ENCODE measurements around the gene TRIM61.
"Not testable (repeated sequence)": the region's sequence is repeated elsewhere in the genome, so short reads cannot be mapped to it uniquely, and the experiment has no call there.

The TRIM61 gene

GRCh38 chr4:164948975-164949374 is 28.5 kb downstream of the TRIM61 start:
- Histone ChIP-seq H3K36me3 (ENCODE audit: insufficient read depth, low read length) (no peaks in the 10 kb centered on the region), H3K4me3 (no peak overlapping the region), H3K9ac (ENCODE audit: insufficient read length) (no peak overlapping the region), H3K27ac (no peak overlapping the region), H3K9me3 (ENCODE audit: low read depth, low read length) (no peaks in the 10 kb centered on the region)
- DNase-seq (ENCODE audit: low read depth, low spot score): no peak
- TF ChIP-seq POLR2AphosphoS5 (IDR thresholded peaks at IDR 0.05; ENCODE audit: borderline replicate concordance, low read depth, low read length) (no peak), EZH2 (IDR thresholded peaks at IDR 0.05) (no peak), FOXP2 (optimal IDR thresholded peaks at IDR 0.05; ENCODE audit: control extremely low read depth, extremely low read length, insufficient read depth) (no peak)

DNA sequence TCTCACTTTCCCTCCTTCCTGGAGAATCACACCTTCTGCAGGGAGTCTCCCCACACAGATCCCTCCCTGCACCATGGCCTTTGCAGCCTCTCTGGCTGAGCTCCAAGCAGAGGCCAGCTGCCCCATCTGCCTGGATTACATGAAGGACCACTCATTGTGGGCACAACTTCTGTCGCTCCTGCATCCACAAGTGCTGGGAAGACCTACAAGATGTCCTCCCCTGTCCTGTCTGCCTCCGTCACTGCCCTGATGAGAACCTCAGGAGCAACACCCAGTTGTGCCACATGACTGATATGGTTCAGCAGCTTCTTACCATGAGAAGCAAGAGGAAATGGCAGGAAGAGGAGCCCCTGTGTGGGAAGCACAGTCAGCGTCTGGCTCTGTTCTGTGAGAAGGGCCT is 29.5 kb downstream of the TRIM61 start:
- not testable (repeated sequence) for H3K27ac ChIP-seq; H3K36me3 ChIP-seq (ENCODE audit: insufficient read depth, low read length); H3K4me3 ChIP-seq; H3K9ac ChIP-seq (ENCODE audit: insufficient read length); DNase-seq (ENCODE audit: low read depth, low spot score); H3K9me3 ChIP-seq (ENCODE audit: low read depth, low read length)

GRCh38 chr4:164946810-164947209 is 30.6 kb downstream of the TRIM61 start:
- no peak overlapping the region for H3K4me3 ChIP-seq
- TF ChIP-seq POLR2AphosphoS5 (IDR thresholded peaks at IDR 0.05; ENCODE audit: borderline replicate concordance, low read depth, low read length): no peak
- no peak for TF ChIP-seq EZH2 (IDR thresholded peaks at IDR 0.05)
- TF ChIP-seq FOXP2 (optimal IDR thresholded peaks at IDR 0.05; ENCODE audit: control extremely low read depth, extremely low read length, insufficient read depth): no peak
- no peaks in the 10 kb centered on the region for H3K9me3 ChIP-seq (ENCODE audit: low read depth, low read length)
- H3K27ac ChIP-seq: no peak overlapping the region
- H3K36me3 ChIP-seq (ENCODE audit: insufficient read depth, low read length): no peaks in the 10 kb centered on the region
- no peak for DNase-seq (ENCODE audit: low read depth, low spot score)
- H3K9ac ChIP-seq (ENCODE audit: insufficient read length): no peak overlapping the region

- H3K27ac ChIP-seq: no peak overlapping the region
- no peaks in the 10 kb centered on the region for H3K9me3 ChIP-seq (ENCODE audit: low read depth, low read length)
- no peaks in the 10 kb centered on the region for H3K36me3 ChIP-seq (ENCODE audit: insufficient read depth, low read length)
- H3K9ac ChIP-seq (ENCODE audit: insufficient read length): no peak overlapping the region
- no peak for DNase-seq (ENCODE audit: low read depth, low spot score)
- TF ChIP-seq FOXP2 (optimal IDR thresholded peaks at IDR 0.05; ENCODE audit: control extremely low read depth, extremely low read length, insufficient read depth): no peak
- TF ChIP-seq EZH2 (IDR thresholded peaks at IDR 0.05): no peak
- no peak for TF ChIP-seq POLR2AphosphoS5 (IDR thresholded peaks at IDR 0.05; ENCODE audit: borderline replicate concordance, low read depth, low read length)
- H3K4me3 ChIP-seq: no peak overlapping the region
Measured at GRCh38 chr4:164945146-164945545, 32.3 kb downstream of the TRIM61 start.

DNA sequence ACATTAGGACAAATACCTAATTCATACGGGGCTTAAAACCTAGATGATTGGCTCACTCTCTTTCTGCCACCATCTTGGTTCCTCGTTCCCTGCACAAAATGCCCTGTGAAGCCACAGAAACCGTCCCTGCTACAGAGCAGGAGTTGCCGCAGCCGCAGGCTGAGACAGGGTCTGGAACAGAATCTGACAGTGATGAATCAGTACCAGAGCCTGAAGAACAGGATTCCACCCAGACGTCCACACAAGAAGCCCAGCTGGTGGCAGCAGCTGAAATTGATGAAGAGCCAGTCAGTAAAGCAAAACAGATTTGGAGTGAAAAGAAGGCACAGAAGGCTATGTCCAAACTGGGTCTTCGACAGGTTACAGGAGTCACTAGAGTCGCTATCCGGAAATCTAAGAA is 34.3 kb downstream of the TRIM61 start:
- TF ChIP-seq POLR2AphosphoS5 (IDR thresholded peaks at IDR 0.05; ENCODE audit: borderline replicate concordance, low read depth, low read length) (no peak), FOXP2 (optimal IDR thresholded peaks at IDR 0.05; ENCODE audit: control extremely low read depth, extremely low read length, insufficient read depth) (no peak), EZH2 (IDR thresholded peaks at IDR 0.05) (no peak)
- Histone ChIP-seq H3K4me3 (no peak overlapping the region), H3K36me3 (ENCODE audit: insufficient read depth, low read length) (no peaks in the 10 kb centered on the region), H3K9me3 (ENCODE audit: low read depth, low read length) (no peaks in the 10 kb centered on the region), H3K9ac (ENCODE audit: insufficient read length) (no peak overlapping the region), H3K27ac (no peak overlapping the region)
- no peak for DNase-seq (ENCODE audit: low read depth, low spot score)

GRCh38 chr4:164937576-164938270 is 39.7 kb downstream of the TRIM61 start:
- Histone ChIP-seq H3K36me3 (ENCODE audit: insufficient read depth, low read length) (no peaks in the 10 kb centered on the region), H3K27ac (peak overlapping the region; percentile 2; the same call in 1 of the 2 replicates), H3K9ac (ENCODE audit: insufficient read length) (peak overlapping the region; percentile 14), H3K9me3 (ENCODE audit: low read depth, low read length) (no peaks in the 10 kb centered on the region), H3K4me3 (no peak overlapping the region)
- DNase-seq (ENCODE audit: low read depth, low spot score): peak; percentile 32
- TF ChIP-seq POLR2AphosphoS5 (IDR thresholded peaks at IDR 0.05; ENCODE audit: borderline replicate concordance, low read depth, low read length): peak; percentile 37; the same call in 1 of the 2 replicates
- TF ChIP-seq EZH2 (IDR thresholded peaks at IDR 0.05): no peak
- no peak for TF ChIP-seq FOXP2 (optimal IDR thresholded peaks at IDR 0.05; ENCODE audit: control extremely low read depth, extremely low read length, insufficient read depth)

GRCh38 chr4:164935865-164936606 is 41.4 kb downstream of the TRIM61 start:
- DNase-seq (ENCODE audit: low read depth, low spot score); H3K27ac ChIP-seq; H3K9me3 ChIP-seq (ENCODE audit: low read depth, low read length); H3K9ac ChIP-seq (ENCODE audit: insufficient read length); H3K4me3 ChIP-seq; H3K36me3 ChIP-seq (ENCODE audit: insufficient read depth, low read length): not testable (repeated sequence)

DNA sequence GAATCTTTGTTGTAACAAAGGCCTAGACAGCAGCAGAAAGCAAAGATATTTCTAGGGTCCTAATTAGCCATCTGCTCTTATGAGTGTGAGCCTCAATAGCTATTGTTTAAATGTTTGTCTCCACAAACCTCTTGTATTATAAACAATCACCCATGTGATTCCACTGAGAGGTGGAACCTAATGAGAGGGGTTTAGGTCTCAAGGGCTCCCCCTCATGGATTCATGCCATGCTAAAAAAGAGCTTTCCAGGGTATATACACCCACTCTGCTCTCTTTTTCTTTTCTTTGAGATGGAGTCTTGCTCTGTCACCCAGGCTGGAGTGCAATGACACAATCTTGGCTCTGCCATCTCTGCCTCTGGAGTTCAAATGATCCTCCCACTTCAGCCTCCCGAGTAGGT is 42.1 kb downstream of the TRIM61 start:
- Histone ChIP-seq H3K9me3 (ENCODE audit: low read depth, low read length) (no peaks in the 10 kb centered on the region), H3K9ac (ENCODE audit: insufficient read length) (no peak overlapping the region), H3K36me3 (ENCODE audit: insufficient read depth, low read length) (no peaks in the 10 kb centered on the region), H3K4me3 (no peak overlapping the region), H3K27ac (no peak overlapping the region)
- DNase-seq (ENCODE audit: low read depth, low spot score): no peak
- TF ChIP-seq POLR2AphosphoS5 (IDR thresholded peaks at IDR 0.05; ENCODE audit: borderline replicate concordance, low read depth, low read length) (no peak), FOXP2 (optimal IDR thresholded peaks at IDR 0.05; ENCODE audit: control extremely low read depth, extremely low read length, insufficient read depth) (no peak), EZH2 (IDR thresholded peaks at IDR 0.05) (no peak)

- H3K4me3 ChIP-seq: no peak overlapping the region
- TF ChIP-seq EZH2 (IDR thresholded peaks at IDR 0.05) (no peak), POLR2AphosphoS5 (IDR thresholded peaks at IDR 0.05; ENCODE audit: borderline replicate concordance, low read depth, low read length) (no peak), FOXP2 (optimal IDR thresholded peaks at IDR 0.05; ENCODE audit: control extremely low read depth, extremely low read length, insufficient read depth) (no peak)
- DNase-seq (ENCODE audit: low read depth, low spot score): no peak
- H3K9me3 ChIP-seq (ENCODE audit: low read depth, low read length): no peaks in the 10 kb centered on the region
- no peak overlapping the region for H3K27ac ChIP-seq
- H3K9ac ChIP-seq (ENCODE audit: insufficient read length): no peak overlapping the region
- H3K36me3 ChIP-seq (ENCODE audit: insufficient read depth, low read length): no peaks in the 10 kb centered on the region
Measured at GRCh38 chr4:164933244-164933643, 44.2 kb downstream of the TRIM61 start.
